GM19438 (cell line): ENCODE measurements around the gene BDKRB2.

Experiments used
- ATAC-seq: cut with Tn5 transposase; IDR thresholded peaks from one replicate; pipeline ENCODE4 v1.9.1; 2021; ENCODE audit warnings: low read depth; ENCODE audit not compliant: unreplicated experiment

The BDKRB2 gene

DNA sequence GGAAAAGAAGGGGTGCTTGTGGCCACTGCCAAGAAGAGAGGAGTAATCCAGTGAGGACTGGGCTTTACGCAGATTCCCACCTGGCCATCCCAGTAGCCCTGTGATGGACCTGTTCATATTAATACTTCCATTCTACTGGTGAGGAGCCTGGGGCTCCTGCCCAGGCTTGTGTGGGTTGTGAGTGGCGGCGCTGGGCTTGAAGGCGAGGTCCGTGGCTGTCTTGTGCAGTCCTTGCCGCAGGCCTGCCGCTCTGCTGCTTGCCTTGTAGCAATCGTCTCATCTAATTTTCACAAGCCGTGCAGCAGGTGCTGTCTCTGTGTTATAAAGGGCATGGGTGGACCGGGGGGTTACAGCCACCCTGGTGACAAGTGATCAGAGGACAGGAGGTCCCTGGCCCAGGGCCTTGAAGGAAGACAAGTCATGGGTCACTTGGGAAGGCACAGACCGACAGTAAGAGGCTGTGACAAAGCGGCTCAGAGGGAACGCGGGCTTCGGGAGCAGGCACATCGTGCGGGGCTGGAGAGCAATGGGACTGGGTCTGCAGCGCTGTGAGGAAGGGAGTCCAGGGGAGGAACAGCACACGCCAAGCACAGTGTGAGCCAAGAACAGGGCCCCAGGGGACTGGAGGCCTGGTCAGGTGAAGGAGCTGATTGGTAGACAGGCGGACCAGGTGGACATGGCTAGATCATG, 7.3 kb upstream of the BDKRB2 start:
- ATAC-seq, result no peak

DNA sequence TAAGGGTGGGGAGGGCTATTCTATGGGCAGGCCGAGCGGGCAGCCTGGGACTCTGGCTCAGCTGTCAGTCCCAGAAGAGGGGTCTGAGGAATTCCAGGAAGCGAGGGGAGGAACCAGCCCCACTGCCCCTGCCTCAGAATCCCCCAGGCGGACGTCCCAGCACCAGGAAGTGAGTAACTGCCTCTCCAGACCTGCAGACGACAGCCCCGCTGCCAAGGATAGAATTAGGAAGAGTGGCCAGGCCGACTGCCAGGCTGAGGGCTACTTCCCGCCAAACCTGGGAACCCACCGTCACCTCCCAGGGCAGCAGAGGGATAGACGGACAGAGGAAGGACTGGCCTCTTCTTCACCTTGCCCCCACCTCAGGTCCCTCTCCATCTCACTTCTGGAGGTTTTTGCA, 6.7 kb upstream of the BDKRB2 start:
- no peak for ATAC-seq

DNA sequence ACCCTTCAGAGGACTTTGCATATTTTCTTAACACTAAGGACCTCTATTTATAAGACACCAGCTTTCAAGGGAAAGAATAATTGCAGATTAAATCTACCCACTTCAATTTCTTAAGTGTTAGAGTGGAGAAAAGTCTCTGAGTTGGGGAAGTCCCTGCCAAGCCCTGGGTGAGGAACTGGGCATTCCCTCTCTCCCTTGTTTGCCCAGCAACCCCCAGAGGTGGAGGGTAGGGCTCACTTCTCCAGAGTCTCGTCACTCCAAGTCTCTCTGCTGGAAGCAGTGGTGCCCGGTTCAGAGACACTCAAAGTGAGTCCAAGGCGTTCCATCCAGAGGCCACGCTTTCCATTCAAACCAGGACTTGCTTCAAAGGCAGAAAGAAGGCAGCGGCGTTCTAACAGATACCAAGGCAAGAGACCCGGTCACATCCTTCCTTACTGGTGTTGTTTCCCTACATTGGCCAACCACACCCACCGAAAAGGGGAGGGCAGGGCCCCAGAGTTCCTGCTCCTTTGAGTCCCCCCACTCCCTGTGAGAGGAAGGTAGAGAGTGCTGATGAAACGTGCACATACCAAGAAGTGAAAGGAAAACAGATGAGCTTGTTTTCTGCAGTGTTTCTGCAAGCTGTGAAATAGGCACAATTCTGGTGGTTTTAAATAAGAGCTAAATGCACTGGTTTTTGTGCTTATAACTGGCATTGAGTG, 6.1 kb upstream of the BDKRB2 start:
- ATAC-seq, result peak; percentile 55

DNA sequence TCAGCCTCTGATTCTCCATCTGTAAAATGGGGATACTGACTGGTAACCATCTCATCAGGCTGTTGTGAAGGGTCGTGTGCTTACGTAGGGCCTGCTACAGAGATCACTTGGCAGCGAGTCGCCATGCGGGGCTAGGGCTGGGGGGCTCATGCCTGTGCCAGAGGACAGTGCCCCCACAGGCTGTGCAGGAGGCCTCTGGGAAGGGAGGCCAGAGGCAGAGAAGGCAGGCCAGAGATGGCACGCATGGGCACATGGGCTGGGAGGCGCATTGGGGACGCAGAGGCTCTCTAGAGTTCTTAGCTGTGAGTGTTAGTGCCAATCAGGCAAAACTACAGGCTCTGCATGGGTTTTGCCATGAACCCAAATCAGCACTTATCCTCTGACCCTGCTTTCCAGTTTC, 3.5 kb upstream of the BDKRB2 start:
- no peak for ATAC-seq

DNA sequence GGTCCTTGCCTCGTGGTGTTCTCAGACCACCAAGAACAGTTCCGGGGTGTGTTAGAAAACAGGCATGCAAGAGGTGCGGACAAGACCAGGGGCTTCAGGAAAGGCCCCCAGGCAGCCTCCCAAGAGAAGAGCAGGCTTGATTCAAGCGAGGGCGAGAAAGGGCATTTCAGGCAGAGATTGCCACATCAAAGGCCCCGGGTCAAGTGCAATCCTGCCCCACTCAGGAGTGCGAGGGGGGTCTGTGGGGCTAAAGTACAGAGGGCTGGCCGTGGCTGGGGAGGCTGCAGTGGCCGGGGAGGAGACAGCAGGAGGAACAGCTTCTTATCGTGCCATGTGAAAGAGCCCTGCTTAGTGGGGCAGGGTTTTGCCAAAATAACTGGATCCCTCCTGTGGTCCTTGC, 2.7 kb upstream of the BDKRB2 start:
- no peak for ATAC-seq

DNA sequence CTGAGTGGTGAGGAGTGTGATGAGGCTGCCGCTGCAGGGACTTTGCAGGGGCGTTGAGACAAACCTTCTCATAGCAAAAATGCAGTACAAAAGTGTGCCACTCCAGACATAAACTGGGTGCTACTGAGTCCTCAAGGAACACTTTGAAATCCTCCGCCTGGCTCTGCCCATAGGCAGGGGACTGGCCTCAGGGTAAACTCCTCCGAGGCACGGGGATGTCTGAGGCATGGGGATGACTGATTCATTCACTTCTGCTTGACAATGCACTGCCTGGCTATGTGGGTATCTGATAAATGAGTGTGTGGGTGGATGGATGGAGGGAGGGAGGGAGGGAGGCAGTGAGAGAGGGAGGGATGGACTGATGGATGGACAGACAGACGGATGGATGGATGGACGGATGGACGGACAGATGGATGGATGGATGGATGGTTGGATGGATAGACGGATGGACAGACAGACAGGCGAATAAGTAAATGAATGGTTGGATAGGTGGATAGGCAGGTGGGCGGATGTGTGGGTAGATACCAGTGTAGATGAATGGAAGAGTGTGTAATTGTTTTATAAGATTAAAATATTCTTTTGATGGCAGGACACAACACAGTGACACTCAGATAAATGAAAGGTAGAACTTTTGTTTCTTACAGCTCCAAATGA, 2.1 kb upstream of the BDKRB2 start:
- ATAC-seq, result no peak

DNA sequence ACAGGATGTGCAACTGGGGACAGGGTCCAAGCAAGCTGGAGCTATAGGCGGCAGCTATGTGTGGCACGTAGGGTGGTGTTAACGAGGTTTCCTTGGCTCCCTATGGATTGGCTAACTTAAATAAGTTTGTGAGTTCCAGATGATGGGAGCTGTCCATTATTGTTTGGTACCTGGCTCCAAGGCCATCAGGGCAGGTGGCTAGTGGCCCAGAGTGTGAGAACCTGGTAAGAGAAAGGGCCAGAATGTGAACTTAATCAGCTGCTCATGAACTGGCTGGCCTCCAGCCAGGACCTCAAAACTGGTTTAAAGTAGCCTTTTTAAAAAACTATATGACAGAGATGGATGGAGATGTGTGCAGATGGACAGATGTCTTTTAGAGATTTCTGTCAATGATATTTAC, 1.5 kb upstream of the BDKRB2 start:
- no peak for ATAC-seq

DNA sequence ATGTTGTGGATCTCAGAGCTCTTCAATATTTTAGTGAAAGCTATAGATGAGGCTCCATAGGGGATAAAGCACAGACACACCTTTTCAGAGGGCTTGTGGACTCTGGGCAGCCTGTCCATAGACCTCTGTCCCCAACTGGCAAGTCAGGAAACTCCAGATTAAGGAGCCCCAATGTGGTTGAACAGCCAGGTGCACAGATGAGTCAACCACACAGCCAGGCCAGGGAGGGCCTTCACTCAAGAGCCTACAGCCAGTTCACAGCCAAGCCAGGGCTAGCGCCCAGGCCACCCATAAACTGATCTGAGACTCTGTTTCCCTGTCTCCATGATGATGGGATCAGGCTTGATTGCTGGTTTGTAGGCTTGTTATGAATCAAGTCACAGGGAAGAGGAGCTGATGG, 1.0 kb upstream of the BDKRB2 start:
- no peak for ATAC-seq

DNA sequence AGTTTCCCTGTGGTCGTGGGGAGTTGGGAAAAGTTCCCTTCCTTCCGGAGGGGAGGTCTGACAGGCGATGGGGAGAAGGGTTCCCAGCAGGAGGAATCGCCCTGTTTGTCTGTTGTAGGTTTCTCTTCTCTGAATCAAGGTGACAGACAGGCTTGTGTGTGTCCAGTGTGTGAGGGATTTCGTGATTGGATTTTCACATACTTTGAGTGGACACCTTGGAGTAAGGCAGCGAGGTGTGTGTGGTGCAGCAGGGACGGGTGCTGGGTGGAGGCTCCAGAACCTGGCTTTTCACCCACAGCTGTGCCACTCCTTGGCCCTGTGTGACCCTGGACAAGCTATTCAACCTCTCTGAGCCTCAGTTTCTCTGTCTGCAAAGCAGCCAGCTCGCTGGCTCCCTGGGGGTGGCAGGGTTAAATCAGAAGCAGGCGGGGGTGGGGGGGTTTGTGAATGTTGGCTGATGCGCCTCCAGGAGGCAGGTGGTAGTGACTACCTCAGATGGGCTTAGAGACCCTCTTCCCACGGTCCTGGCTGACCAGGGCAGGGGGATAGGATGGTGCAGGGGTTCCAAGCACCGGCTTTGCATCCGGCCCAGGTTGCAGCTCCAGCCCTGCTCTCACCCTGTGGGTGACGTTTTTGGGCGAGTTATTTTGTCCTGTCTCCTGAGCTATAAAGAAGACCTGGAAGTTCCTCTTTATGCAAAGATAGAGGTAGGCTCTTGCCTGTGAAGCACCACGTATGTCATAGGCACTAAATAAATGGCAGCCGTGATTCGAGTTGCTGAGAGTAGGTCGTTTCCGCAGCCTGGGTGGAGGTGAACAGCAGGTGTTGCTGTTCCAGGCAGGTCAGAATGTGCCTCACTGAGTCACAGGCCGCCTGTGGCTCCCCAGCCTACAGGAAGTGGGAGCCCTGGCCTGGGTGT, 679 bp downstream of the BDKRB2 start:
- no peak for ATAC-seq

DNA sequence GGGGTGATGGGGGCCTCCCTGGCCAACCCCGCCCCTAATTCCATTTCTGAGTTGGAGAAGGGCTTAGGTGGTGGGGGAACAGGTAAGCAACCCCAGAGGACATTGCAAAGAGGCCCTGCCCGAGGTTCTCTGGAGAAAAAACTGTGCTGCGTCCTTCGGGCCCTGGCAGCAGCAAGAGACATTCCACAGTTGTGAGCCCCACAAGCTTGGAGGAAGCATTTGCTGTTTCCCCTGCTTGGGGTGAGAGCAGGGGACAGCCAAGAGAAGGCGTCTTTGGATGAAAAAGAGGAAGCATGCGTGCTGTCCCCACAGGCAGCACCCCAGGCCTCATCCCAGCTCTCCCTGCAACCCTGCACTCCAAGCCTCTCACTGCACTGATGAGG, 1.3 kb downstream of the BDKRB2 start:
- no peak for ATAC-seq

DNA sequence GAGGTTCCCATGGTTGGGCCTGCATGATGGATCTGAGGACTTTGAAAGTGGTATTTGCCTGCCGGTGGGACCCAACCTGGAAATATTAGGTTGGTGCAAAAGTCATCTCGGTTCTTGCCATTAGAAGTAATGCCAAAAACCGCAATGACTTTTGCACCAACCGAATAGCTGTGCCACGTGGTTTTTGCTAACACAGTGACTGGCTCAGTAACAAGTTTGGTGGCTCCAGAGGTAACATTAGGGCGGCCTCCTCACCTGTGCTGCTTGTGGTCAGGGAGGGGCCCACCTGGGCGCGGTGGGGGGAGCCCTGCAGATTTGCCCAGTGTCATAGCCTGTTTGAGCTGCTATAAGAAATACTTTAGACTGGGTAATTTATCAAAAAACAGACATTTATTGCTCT, 1.8 kb downstream of the BDKRB2 start:
- no peak for ATAC-seq

DNA sequence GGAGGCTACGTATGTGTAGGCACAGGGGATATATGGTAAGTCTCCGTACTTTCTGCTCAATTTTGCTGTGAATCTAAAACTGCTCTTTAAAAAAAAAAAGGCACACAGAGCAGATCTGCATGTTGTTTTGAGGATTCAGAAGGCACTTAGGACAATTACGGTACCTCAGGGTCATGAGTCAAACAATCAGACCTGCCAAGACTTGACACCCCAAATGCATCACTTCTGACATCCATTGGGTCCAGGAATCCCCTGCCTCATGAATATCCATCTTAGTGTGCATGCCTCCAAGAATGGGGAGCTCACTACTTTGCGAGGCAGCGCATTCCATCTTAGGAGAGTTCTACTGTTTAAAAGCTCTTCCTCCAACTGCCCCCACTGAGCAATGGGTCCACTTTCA, 3.0 kb downstream of the BDKRB2 start:
- no peak for ATAC-seq

DNA sequence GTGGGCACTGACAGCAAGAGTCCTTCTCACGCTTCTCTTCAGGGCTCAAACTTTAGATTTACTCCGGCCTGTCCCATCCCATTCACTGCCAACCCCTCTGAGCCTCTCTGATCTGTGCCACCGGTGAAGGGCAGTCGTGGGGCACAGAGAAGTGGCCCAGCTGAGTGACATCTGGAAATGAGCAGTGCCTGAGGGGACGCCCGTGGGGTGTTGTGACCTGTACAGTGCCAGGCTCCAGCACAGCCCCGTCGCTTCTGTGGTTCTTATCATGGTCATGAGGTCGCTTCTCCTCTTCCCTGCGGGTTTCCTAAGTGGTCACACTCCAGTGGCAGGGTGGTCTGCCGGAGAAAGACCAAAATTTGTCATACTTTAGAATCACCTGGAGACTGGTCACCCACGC, 4.1 kb downstream of the BDKRB2 start:
- no peak for ATAC-seq

DNA sequence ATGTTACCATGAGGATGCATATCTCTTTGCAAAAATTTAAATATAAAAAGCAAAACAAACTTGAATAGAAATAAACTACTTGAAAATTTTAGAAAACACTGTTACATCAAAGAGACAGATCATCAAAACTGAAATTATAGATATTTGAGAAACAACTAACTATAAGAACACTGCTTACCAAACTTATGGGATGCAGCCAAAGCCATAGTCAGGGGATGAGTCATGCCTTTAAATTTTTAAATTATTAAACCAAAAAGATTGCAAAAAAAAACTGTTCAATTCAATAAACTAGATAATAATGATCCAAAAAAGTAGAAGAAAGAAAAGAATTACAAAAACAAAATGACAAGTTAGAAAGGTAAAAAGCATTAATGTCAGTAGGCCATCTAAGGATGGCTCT, 7.5 kb downstream of the BDKRB2 start:
- ATAC-seq, result no peak

DNA sequence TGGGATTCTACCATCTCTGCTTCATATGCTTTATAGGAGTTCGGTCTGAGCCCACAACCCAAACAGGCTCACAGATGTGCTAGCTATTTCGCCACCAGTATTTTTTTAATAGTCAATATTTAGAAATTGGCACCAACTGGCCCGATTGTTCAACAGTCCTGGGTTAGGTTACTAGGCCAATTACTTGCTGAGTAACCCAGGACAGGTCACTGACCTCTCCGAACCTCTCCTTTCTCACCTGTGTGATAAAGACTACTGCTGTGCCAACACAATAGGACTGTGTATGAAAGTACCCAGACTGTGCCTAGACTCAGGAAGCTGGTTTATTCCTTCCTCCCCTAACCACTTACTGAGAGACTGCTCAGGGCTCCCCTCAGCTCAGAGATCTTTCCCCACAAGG, 8.3 kb downstream of the BDKRB2 start:
- ATAC-seq, result no peak

DNA sequence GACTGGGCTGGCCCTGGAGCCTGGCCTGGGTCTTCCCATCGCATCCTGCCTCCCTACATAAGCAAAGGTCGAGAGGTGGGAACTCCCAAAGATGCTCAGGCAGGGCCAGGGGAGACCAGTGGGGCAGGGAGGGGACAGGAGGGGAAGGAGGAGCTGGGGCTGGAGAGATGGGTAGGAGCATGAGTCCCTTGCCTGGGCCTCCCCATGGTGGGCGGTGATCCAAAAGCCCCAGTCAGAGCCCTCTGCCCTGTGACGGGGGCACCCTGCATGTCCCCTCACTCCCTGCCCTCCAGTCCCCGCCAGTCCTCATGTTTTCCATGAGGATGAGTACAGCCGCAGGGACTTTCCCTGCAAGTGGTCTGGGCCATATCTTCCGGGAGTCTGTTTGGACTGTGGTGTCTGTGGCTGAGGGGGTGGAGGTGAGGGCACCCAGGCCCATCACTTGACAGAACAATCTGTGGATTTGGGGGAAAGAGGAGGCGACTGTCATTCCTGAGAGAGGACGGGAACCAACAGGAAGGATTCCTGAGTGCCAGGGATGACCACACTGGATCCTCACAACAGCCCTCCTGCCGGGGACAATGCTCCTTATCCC, 9.3 kb downstream of the BDKRB2 start:
- no peak for ATAC-seq

DNA sequence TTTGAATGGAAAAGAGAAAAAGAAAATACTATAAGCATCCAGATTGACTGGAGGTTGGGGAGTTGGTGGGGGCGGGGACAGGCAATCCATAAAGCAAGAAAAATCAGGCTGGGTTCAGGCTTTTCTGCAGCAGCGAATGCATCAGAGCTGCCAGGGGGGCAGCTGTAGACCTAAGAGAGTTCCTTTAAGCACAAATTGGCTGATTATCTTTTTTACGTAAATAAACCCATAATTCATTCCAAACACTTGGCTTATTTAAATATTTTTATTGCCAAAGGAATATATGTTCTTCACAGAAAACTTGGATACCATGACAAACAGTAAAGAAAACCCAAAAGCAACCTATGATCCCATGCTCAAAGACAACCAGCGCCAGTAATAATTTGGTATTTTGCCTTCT, 10.2 kb downstream of the BDKRB2 start:
- ATAC-seq, result no peak

DNA sequence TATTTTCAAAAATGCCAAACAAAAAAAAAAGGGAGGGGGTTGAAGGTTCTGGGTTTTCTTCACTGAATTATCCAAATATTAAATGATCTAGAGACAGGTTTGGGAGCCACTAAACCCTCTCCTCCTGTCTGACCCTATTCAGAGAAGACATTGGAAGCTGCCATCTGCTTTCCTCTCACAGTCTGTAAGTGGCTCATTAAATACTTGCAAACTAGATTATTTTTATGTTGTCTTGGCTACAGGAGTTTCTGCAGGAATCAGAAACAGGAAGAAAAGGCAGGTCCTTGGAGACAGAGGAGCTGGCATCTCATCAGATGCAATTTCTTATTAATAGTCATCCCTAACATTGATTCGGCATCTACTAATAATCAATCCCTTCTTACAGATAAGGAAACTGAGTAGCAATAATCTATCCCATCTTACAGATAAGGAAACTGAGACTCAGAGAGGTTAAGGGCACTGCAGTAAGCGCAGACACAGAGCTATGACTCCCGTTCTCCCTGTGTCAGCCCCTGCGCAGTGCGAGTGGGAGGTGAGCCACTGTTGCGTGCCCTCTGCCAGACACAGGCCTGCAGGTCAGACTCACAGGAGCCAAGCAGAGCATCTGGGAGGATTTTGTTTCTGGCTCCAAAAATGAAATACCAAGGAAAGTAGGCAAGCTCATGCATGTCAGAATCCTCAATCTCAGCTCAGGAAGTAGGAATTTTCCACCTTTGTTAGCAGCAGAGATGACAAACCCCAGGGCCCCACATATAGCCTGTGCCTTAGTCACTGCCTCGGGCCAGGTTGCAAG, 11.0 kb downstream of the BDKRB2 start:
- ATAC-seq, result no peak

DNA sequence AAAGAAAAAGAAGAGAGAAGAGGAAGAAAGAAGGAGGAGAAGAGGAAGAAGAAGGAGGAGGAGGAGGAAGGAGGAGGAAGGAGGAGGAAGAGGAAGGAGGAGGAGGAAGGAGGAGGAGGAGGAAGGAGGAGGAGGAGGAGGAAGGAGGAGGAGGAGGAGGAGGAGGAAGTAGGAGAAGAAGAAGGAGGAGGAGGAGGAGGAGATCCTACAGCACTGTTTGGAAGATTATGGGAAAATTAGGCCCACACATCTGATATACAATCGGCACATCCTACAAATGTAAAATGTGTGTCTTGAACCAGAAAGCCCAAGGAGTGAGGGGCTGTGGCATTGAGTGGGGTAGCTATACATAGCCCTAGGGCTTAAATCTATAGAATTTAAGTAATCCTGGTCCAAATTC, 12.0 kb downstream of the BDKRB2 start:
- no peak for ATAC-seq

DNA sequence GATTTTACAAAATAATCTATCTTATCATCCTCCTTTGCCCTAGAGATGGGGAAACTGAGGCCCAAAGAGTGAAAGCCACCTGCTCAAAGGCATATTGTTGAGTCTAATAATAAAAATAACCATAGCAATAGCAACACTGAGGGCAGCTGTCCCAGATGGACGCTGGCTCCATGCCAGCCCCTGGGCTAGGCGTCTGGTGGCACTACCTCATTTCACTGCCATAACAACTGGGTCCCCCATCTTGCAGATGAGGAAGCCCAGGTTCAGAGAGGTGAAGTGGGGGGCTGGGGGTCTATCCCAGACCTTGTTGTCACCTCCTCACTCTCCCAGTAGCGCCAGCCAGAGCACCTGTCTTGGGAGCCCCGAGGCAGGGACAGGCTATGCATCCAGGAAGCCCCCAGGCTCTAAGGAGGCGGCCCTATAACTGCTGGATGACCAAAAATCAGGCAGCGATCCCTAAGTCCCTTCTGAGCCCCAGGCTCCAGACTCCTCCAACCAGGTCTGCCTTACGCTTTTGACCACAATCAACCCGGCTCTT, 12.8 kb downstream of the BDKRB2 start:
- no peak for ATAC-seq
